Measurements from ENCODE around the gene MYO3B. TPM values are rescaled to one million over a fixed set of nuclear protein-coding genes. Genes with fewer than 3 reads are reported as not detected.
"Not testable (repeated sequence)": the region's sequence is repeated elsewhere in the genome, so short reads cannot be mapped to it uniquely, and the experiment has no call there.

MYO3B gene
- total RNA-seq, 4 donors from 2014 or later: 0.06 TPM; not detected in 3

GRCh38 chr2:170258382-170258781 is 80.4 kb downstream of the MYO3B start:
- H3K4me3 ChIP-seq: no peak overlapping the region
- H3K9me3 ChIP-seq: peaks cover 0 to 7% (median 3%) of the 10 kb centered on the region in 4 donors
- 81% methylated on average over 3 of the region's 3 CpGs for WGBS
- H3K36me3 ChIP-seq: no peaks in the 10 kb centered on the region
- TF ChIP-seq EP300 (IDR thresholded peaks at IDR 0.05): no peak
- no peak for TF ChIP-seq POLR2AphosphoS5 (IDR thresholded peaks at IDR 0.05)
- TF ChIP-seq CTCF (IDR thresholded peaks at IDR 0.05): no peak
- no peak for TF ChIP-seq POLR2A (IDR thresholded peaks at IDR 0.05; ENCODE audit: low read depth)
- H3K4me1 ChIP-seq: no peaks in the 10 kb centered on the region
- no peak overlapping the region for H3K27ac ChIP-seq (replicated peaks in 1 of 4)
- H3K27me3 ChIP-seq: peaks cover 0 to 10% (median 0%) of the 10 kb centered on the region in 4 donors
- intact Hi-C loops (cut with DNase I): no loop called here
- DNase-seq (ENCODE audit: extremely low spot score): no peak

- H3K4me1 ChIP-seq: no peaks in the 10 kb centered on the region
- intact Hi-C loops (cut with DNase I): no loop called here
- H3K4me3 ChIP-seq: no peak overlapping the region
- H3K27ac ChIP-seq (replicated peaks in 1 of 4): no peak overlapping the region
- no peak for TF ChIP-seq EP300 (IDR thresholded peaks at IDR 0.05)
- no peak for TF ChIP-seq POLR2AphosphoS5 (IDR thresholded peaks at IDR 0.05)
- TF ChIP-seq POLR2A (IDR thresholded peaks at IDR 0.05; ENCODE audit: low read depth): no peak
- TF ChIP-seq CTCF (IDR thresholded peaks at IDR 0.05): no peak
- H3K9me3 ChIP-seq: peaks cover 0 to 8% (median 3%) of the 10 kb centered on the region in 4 donors
- DNase-seq (ENCODE audit: extremely low spot score): no peak
- no peaks in the 10 kb centered on the region for H3K36me3 ChIP-seq
- no peaks in the 10 kb centered on the region for H3K27me3 ChIP-seq
These were observed 82.2 kb downstream of the MYO3B start for GRCh38 chr2:170260188-170260587.

GRCh38 chr2:170261566-170261965 is 83.6 kb downstream of the MYO3B start:
- no peaks in the 10 kb centered on the region for H3K27me3 ChIP-seq
- H3K9me3 ChIP-seq: peaks cover 0 to 8% (median 3%) of the 10 kb centered on the region in 4 donors
- no peak overlapping the region for H3K4me3 ChIP-seq
- no peak for TF ChIP-seq POLR2AphosphoS5 (IDR thresholded peaks at IDR 0.05)
- TF ChIP-seq CTCF (IDR thresholded peaks at IDR 0.05): no peak
- TF ChIP-seq EP300 (IDR thresholded peaks at IDR 0.05): no peak
- no peak for DNase-seq (ENCODE audit: extremely low spot score)
- intact Hi-C loops (cut with DNase I): no loop called here
- H3K36me3 ChIP-seq: no peaks in the 10 kb centered on the region
- no peaks in the 10 kb centered on the region for H3K4me1 ChIP-seq
- WGBS: 93% methylated on average over 1 of the region's 1 CpG
- H3K27ac ChIP-seq (replicated peaks in 1 of 4): no peak overlapping the region

- DNase-seq (ENCODE audit: extremely low spot score): no peak
- no peak for TF ChIP-seq EP300 (IDR thresholded peaks at IDR 0.05)
- TF ChIP-seq POLR2AphosphoS5 (IDR thresholded peaks at IDR 0.05): no peak
- no peak for TF ChIP-seq CTCF (IDR thresholded peaks at IDR 0.05)
- no peak for TF ChIP-seq POLR2A (IDR thresholded peaks at IDR 0.05; ENCODE audit: low read depth)
- WGBS: 91% methylated on average over 2 of the region's 2 CpGs
- H3K27ac ChIP-seq (replicated peaks in 1 of 4): no peak overlapping the region
- H3K9me3 ChIP-seq: peaks cover 0 to 8% (median 3%) of the 10 kb centered on the region in 4 donors
- no peaks in the 10 kb centered on the region for H3K36me3 ChIP-seq
- intact Hi-C loops (cut with DNase I): no loop called here
- H3K27me3 ChIP-seq: no peaks in the 10 kb centered on the region
- H3K4me3 ChIP-seq: no peak overlapping the region
- H3K4me1 ChIP-seq: no peaks in the 10 kb centered on the region
These were observed 84.4 kb downstream of the MYO3B start for GRCh38 chr2:170262343-170262742.

GRCh38 chr2:170262806-170263205 is 84.9 kb downstream of the MYO3B start:
- no peaks in the 10 kb centered on the region for H3K4me1 ChIP-seq
- H3K36me3 ChIP-seq: no peaks in the 10 kb centered on the region
- no peak overlapping the region for H3K4me3 ChIP-seq
- peaks cover 0 to 8% (median 3%) of the 10 kb centered on the region in 4 donors for H3K9me3 ChIP-seq
- DNase-seq (ENCODE audit: extremely low spot score): no peak
- no peak overlapping the region for H3K27ac ChIP-seq (replicated peaks in 1 of 4)
- no peaks in the 10 kb centered on the region for H3K27me3 ChIP-seq
- WGBS: 84% methylated on average over 4 of the region's 4 CpGs
- intact Hi-C loops (cut with DNase I): no loop called here
- TF ChIP-seq EP300 (IDR thresholded peaks at IDR 0.05) (no peak), POLR2A (IDR thresholded peaks at IDR 0.05; ENCODE audit: low read depth) (no peak), POLR2AphosphoS5 (IDR thresholded peaks at IDR 0.05) (no peak), CTCF (IDR thresholded peaks at IDR 0.05) (no peak)

GRCh38 chr2:170263728-170264521 is 86.0 kb downstream of the MYO3B start:
- 81% methylated on average over 7 of the region's 7 CpGs for WGBS
- DNase-seq (ENCODE audit: extremely low spot score); H3K27ac ChIP-seq (replicated peaks in 1 of 4); intact Hi-C loops (cut with DNase I); H3K36me3 ChIP-seq; H3K4me1 ChIP-seq; H3K9me3 ChIP-seq; H3K4me3 ChIP-seq; H3K27me3 ChIP-seq: not testable (repeated sequence)

All from esophagus muscularis mucosa (tissue), 4 donors.